Naive thymus-derived CD4-positive, alpha-beta T cell (primary cell): ENCODE measurements around the gene ZNF275. TPM values are rescaled to one million over a fixed set of nuclear protein-coding genes. Genes with fewer than 3 reads are reported as not detected.

Experiments used
- ATAC-seq: fragments of 150-1000 bp; cut with Tn5 transposase; 2 replicates; pipeline ENCODE4 v1.10.0; 2021; ENCODE audit warnings: mild to moderate bottlenecking, moderate library complexity
- CTCF ChIA-PET: fragments of 350-600 bp; sonication (Branson Sonifier 250); formaldehyde crosslinking; loops from one replicate; lab custom pipeline; 2021; ENCODE audit warnings: antibody characterized with exemption; lab: Charles Lee
- POLR2A ChIA-PET: fragments of 350-600 bp; sonication (Branson Sonifier 250); formaldehyde crosslinking; loops from one replicate; lab custom pipeline; 2021; ENCODE audit warnings: antibody characterized with exemption, inconsistent platforms; lab: Charles Lee
- DNase-seq, 9 donors: peaks; one replicate each; pipeline versions ENCODE4 v3.0.0 to v3.0.0-alpha.2; 2020 to 2022; ENCODE audit warnings: mixed read lengths in 1 of 9
- H3K27ac ChIP-seq: one replicate; pipeline ENCODE4 v1.7.0; 2013; ENCODE audit warnings: mild to moderate bottlenecking, low read depth, low read length, moderate library complexity
- H3K27me3 ChIP-seq, 2 donors: one replicate each; pipeline ENCODE4 v1.7.0; 2013; ENCODE audit warnings: low read length in 2 of 2, mild to moderate bottlenecking in 2 of 2, moderate library complexity in 2 of 2; ENCODE audit not compliant: control insufficient read depth in 2 of 2, insufficient read depth in 2 of 2
- H3K36me3 ChIP-seq, 3 experiments: 1 replicate in 2 of 3; 2 replicates in 1 of 3; pipeline ENCODE4 v1.7.0; 2013; ENCODE audit warnings: low read length in 3 of 3, mild to moderate bottlenecking in 3 of 3, moderate library complexity in 1 of 3; ENCODE audit not compliant: insufficient read depth in 3 of 3, control insufficient read depth in 2 of 3
- H3K4me1 ChIP-seq, 2 donors: one replicate each; pipeline ENCODE4 v1.7.0; 2013; ENCODE audit warnings: low read length in 2 of 2, mild to moderate bottlenecking in 2 of 2, moderate library complexity in 1 of 2; ENCODE audit not compliant: control insufficient read depth in 2 of 2, insufficient read depth in 2 of 2
- H3K4me3 ChIP-seq: 2 replicates; pipeline ENCODE4 v1.7.0; 2013; ENCODE audit warnings: mild to moderate bottlenecking, low read length
- H3K9me3 ChIP-seq, 3 experiments: 1 replicate in 2 of 3; 2 replicates in 1 of 3; pipeline ENCODE4 v1.7.0; 2013; ENCODE audit warnings: low read length in 3 of 3; ENCODE audit not compliant: control insufficient read depth in 2 of 3
- H3K27ac Mint-ChIP-seq, 9 donors: one replicate each; pipeline ENCODE4 v1.8.0; 2020 to 2022; ENCODE audit warnings: mixed read lengths in 9 of 9, mild to moderate bottlenecking in 8 of 9, moderate library complexity in 5 of 9, inconsistent platforms in 2 of 9
- H3K27me3 Mint-ChIP-seq, 5 donors: one replicate each; pipeline ENCODE4 v1.8.0; 2021 to 2022; ENCODE audit warnings: mixed read lengths in 5 of 5, mild to moderate bottlenecking in 1 of 5
- H3K36me3 Mint-ChIP-seq, 5 donors: one replicate each; pipeline ENCODE4 v1.8.0; 2020 to 2022; ENCODE audit warnings: mixed read lengths in 5 of 5, mild to moderate bottlenecking in 3 of 5, inconsistent platforms in 1 of 5
- H3K4me1 Mint-ChIP-seq, 7 donors: one replicate each; pipeline ENCODE4 v1.8.0; 2020 to 2022; ENCODE audit warnings: mixed read lengths in 7 of 7, mild to moderate bottlenecking in 3 of 7, inconsistent platforms in 1 of 7
- H3K4me3 Mint-ChIP-seq, 10 donors: one replicate each; pipeline ENCODE4 v1.8.0; 2020 to 2022; ENCODE audit warnings: mild to moderate bottlenecking in 10 of 10, mixed read lengths in 10 of 10, moderate library complexity in 6 of 10, inconsistent platforms in 2 of 10
- H3K9me3 Mint-ChIP-seq, 11 donors: one replicate each; pipeline ENCODE4 v1.8.0; 2020 to 2022; ENCODE audit warnings: mixed read lengths in 11 of 11, mild to moderate bottlenecking in 4 of 11, inconsistent platforms in 1 of 11, moderate library complexity in 1 of 11
- intact Hi-C, 2 donors: fragments of 100-400 bp; cut with micrococcal nuclease; formaldehyde crosslinking; loops; one replicate each; pipeline ENCODE4 v1.15.1; 2023
- polyA plus RNA-seq, 2 donors: library from polyadenylated mRNA; unstranded; fragments of 300-500 nt; fragmentation: Illumina TruSeq; gene quantifications; one replicate each; pipeline ENCODE4 v1.2.3, GENCODE V29; 2021
- total RNA-seq, 6 experiments: library from RNA in 5 of 6; stranded (reverse) in 5 of 6; gene quantifications; 1 replicate in 5 of 6; 2 replicates in 1 of 6; pipeline ENCODE4 v1.2.3 and lab custom pipeline; 2021 to 2026

ZNF275 gene
- total and polyA plus RNA-seq, 7 experiments from 2014 or later = 6.2 to 29.9 (median 18.4) TPM

DNA sequence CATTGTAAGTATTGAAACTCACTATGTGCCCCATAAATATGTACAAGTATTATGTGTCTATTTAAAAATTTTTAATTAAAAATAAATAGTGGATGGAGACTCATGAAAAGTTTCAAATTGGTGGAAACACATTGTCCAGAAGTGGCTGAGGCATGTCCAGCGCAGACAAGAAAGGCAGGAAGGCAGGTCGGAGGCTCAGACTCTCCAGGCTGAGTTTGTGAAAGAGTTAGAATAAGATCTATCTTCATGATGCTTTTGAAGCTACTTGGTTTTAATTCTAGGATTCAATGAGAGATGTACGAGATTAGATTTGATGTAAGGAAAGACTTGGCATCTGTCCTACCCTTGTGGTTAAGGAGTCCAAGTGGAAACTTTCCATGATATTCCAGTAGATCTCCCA lies 32.2 kb upstream of the ZNF275 start:
- Mint-ChIP-seq H3K27ac (no peak overlapping the region), H3K4me1 (peaks cover 0 to 6% (median 4%) of the 10 kb centered on the region in 7 donors), H3K4me3 (no peak overlapping the region), H3K27me3 (peaks cover 0 to 65% (median 13%) of the 10 kb centered on the region in 5 donors), H3K9me3 (peaks cover 0 to 3% (median 0%) of the 10 kb centered on the region in 11 donors), H3K36me3 (peaks cover 0 to 3% (median 0%) of the 10 kb centered on the region in 5 donors)
- no peak overlapping the region for H3K4me3 ChIP-seq
- ChIA-PET POLR2A (no interaction called here), CTCF (no interaction called here)
- no peak overlapping the region for H3K27ac ChIP-seq
- H3K9me3 ChIP-seq = no peaks in the 10 kb centered on the region
- DNase-seq = no peak
- no peaks in the 10 kb centered on the region for H3K27me3 ChIP-seq
- no peaks in the 10 kb centered on the region for H3K4me1 ChIP-seq
- no peaks in the 10 kb centered on the region for H3K36me3 ChIP-seq
- intact Hi-C loops = no loop called here
- no peak for ATAC-seq

DNA sequence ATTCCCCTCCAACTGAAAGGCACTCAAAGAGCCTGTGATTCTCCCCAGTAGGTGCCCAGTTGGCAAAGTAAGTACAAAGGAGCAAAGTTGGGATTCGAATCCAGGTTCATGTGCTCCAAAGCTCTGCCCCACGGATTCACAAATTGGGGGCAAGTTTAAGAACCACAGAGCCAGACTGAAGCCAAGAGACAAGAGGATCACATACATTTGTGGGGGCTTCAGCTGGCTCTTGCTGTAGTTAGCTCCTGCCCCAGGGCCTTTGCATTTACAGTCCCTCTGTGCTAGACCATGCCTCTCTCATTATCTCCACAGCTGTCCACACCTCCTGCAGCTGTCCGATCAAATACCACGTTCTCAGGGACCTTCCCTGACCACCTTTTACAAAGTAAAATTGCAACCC lies 31.2 kb upstream of the ZNF275 start:
- Histone ChIP-seq H3K4me1 (no peaks in the 10 kb centered on the region), H3K36me3 (no peaks in the 10 kb centered on the region), H3K4me3 (no peak overlapping the region), H3K27ac (no peak overlapping the region), H3K27me3 (no peaks in the 10 kb centered on the region), H3K9me3 (no peaks in the 10 kb centered on the region)
- Mint-ChIP-seq H3K36me3 (peaks cover 0 to 3% (median 0%) of the 10 kb centered on the region in 5 donors), H3K4me1 (peaks cover 0 to 6% (median 4%) of the 10 kb centered on the region in 7 donors), H3K27me3 (peaks cover 0 to 61% (median 13%) of the 10 kb centered on the region in 5 donors), H3K27ac (no peak overlapping the region), H3K4me3 (no peak overlapping the region), H3K9me3 (peaks cover 0 to 3% (median 0%) of the 10 kb centered on the region in 11 donors)
- ATAC-seq (no peak), DNase-seq (no peak)
- intact Hi-C loops = no loop called here
- CTCF ChIA-PET = no interaction called here
- POLR2A ChIA-PET = no interaction called here

DNA sequence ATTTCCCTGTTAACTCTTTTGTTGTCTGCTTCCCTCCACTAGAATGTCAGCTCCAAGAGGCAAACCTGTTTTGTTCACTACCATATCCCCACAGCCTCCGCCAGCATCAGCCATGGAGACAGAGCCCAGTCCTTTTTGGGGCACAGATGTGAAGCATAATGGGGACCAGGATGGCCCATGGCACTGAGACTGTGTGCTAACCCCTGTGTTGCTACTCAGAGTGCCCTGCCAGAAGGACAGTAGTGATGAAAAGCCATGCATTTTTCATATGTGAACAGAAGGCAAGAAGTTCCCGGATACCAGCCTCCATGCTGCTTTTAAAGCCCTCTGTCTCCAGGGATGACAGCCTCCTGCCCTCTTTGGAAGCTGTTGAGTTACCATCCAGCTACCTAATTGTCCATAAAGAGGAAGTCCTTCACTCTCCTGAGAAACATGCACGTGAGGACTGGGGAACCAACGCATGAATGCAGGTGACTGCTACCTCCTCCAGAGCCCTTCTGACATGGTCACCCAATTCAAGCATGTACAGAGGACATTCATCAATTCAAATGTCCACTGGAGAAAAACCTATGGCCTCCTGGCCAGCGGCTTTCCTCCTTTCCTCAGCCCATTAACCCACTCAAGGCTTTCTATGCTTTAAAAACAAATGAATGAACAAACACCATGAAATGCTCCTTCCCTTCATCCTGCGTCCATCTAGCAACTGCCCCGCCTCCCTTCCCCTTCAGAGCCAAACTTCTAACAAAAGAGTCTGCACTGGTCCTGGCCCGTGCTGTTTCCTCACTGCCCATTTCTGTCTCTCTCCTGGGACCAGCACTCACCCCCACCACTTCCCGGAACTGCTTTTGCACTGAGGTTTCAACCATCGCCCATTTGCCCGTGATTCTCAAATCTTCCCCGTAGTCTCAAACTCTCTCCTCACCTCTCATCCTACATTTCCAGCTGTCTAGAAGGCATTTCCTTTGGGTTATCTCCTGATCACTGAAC lies 30.4 kb upstream of the ZNF275 start:
- Mint-ChIP-seq H3K9me3 (peaks cover 0 to 3% (median 0%) of the 10 kb centered on the region in 11 donors), H3K4me3 (peak overlapping the region in 1 of 10 donors; percentile 34), H3K4me1 (peaks cover 0 to 6% (median 4%) of the 10 kb centered on the region in 7 donors), H3K27ac (peak overlapping the region in 1 of 9 donors; percentile 16), H3K27me3 (peaks cover 0 to 56% (median 13%) of the 10 kb centered on the region in 5 donors), H3K36me3 (peaks cover 0 to 3% (median 0%) of the 10 kb centered on the region in 5 donors)
- Histone ChIP-seq H3K27ac (no peak overlapping the region), H3K36me3 (no peaks in the 10 kb centered on the region), H3K4me3 (no peak overlapping the region), H3K9me3 (no peaks in the 10 kb centered on the region), H3K27me3 (no peaks in the 10 kb centered on the region), H3K4me1 (no peaks in the 10 kb centered on the region)
- intact Hi-C loops = no loop called here
- ChIA-PET POLR2A (no interaction called here), CTCF (no interaction called here)
- ATAC-seq (no peak), DNase-seq (no peak)

DNA sequence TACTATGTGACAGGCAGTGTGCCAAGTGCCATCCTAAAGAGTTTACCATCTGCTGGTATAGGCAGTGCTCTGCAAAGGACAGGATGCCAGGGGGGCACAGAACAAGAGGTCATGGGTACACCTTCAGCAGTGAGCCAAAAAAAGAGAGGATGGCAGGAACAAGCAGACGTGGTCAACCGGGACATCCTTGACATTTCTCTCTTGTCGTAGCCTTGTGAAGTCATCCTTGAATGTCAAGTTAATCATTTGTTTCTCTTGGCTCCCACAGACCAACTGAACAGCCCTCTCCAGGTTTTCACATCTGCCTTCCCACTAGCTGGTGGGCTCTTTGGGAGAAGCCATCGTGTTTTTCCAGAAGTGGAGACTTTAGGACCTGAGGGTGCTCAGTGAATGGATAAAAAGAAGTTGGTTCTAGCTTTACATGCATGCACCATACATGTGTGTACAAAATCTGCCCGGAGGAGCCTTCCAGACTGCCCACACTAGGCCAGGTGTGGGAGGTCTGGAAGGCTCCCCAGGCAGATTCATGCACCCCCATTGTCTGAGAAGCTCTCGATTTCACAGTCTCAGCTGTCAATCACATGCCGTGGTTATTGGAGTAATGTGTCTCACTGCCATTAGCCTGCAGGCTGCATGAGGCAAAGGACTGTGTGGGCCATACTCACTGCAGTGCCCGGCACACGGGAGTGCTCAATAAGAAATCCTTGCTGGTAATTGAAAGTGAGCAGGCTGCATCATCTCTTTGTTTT lies 28.8 kb upstream of the ZNF275 start:
- Histone ChIP-seq H3K4me1 (no peaks in the 10 kb centered on the region), H3K27me3 (no peaks in the 10 kb centered on the region), H3K36me3 (no peaks in the 10 kb centered on the region), H3K27ac (no peak overlapping the region), H3K9me3 (no peaks in the 10 kb centered on the region), H3K4me3 (no peak overlapping the region)
- Mint-ChIP-seq H3K27me3 (peaks cover 0 to 45% (median 13%) of the 10 kb centered on the region in 5 donors), H3K36me3 (peaks cover 0 to 3% (median 0%) of the 10 kb centered on the region in 5 donors), H3K9me3 (peaks cover 0 to 1% (median 0%) of the 10 kb centered on the region in 11 donors), H3K4me1 (peaks cover 0 to 6% (median 4%) of the 10 kb centered on the region in 7 donors), H3K4me3 (no peak overlapping the region), H3K27ac (no peak overlapping the region)
- DNase-seq (no peak), ATAC-seq (no peak)
- intact Hi-C loops = no loop called here
- ChIA-PET POLR2A (no interaction called here), CTCF (interaction anchor here (0.6 kb wide), 1 partner anchor 504 kb away, joined by 4 read pairs; no protein-coding TSS in a partner anchor)

DNA sequence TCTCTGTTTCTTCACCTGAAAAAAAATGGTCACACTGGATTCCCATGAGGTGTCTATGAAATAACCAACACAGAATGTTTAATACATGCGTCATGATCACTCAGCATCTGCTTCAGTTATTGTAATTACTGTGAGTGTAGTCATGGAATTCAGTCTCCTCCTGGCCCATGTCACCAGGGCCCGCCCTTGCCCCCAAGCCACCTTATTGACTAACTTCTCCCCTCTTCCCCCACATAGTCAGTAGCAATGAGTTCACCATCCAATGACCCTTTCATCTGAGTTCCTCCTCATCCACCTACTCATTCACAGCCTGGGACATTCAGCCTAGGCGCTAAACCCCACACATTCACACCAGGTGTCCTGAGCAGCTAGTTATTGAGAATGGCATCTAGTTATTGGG lies 28.0 kb upstream of the ZNF275 start:
- H3K9me3 ChIP-seq = no peaks in the 10 kb centered on the region
- ChIA-PET POLR2A (no interaction called here), CTCF (interaction anchor here (0.6 kb wide), 1 partner anchor 504 kb away, joined by 4 read pairs; no protein-coding TSS in a partner anchor)
- ATAC-seq (no peak), DNase-seq (no peak)
- H3K27ac ChIP-seq = no peak overlapping the region
- H3K27me3 Mint-ChIP-seq = peaks cover 0 to 37% (median 13%) of the 10 kb centered on the region in 5 donors
- no peaks in the 10 kb centered on the region for H3K36me3 ChIP-seq
- no peaks in the 10 kb centered on the region for H3K27me3 ChIP-seq
- no peaks in the 10 kb centered on the region for H3K4me1 ChIP-seq
- intact Hi-C loops = no loop called here
- peaks cover 0 to 3% (median 0%) of the 10 kb centered on the region in 5 donors for H3K36me3 Mint-ChIP-seq
- H3K4me3 ChIP-seq = no peak overlapping the region
- peaks cover 0 to 1% (median 0%) of the 10 kb centered on the region in 11 donors for H3K9me3 Mint-ChIP-seq
- H3K4me3 Mint-ChIP-seq = no peak overlapping the region
- peaks cover 0 to 6% (median 4%) of the 10 kb centered on the region in 7 donors for H3K4me1 Mint-ChIP-seq
- no peak overlapping the region for H3K27ac Mint-ChIP-seq

DNA sequence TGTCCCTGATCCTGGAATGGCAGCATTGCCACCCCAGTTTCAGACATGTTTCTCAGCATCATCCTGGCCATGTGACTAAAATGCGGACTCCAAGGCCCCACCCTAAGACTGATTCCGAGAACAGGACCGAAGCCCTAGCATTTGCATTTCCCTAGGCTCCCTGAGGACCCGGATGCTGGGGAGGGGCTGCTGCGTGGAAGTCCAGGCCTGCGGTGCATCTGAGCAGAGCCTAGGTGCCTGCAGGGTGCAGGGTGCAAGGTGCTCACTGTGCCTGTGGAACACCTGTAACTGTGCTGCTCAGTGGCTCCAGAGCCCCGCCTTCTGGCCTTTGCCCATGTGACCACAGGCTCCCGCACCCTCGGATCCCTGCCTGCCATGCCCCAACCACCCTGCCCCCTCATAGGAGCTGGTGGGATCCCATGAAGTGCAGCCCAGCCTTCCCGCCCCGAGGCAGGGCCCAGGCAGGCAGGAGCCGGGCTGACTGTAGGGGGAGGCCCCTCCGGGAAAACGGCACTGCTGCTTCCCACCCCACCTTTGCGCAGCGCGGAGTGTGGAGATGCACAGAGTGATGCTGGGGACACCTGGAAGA lies 27.3 kb upstream of the ZNF275 start:
- DNase-seq (no peak), ATAC-seq (no peak)
- ChIA-PET POLR2A (no interaction called here), CTCF (no interaction called here)
- Mint-ChIP-seq H3K4me3 (no peak overlapping the region), H3K27me3 (peaks cover 0 to 32% (median 13%) of the 10 kb centered on the region in 5 donors), H3K27ac (no peak overlapping the region), H3K4me1 (peaks cover 0 to 6% (median 4%) of the 10 kb centered on the region in 7 donors), H3K9me3 (no peaks in the 10 kb centered on the region), H3K36me3 (peaks cover 0 to 3% (median 0%) of the 10 kb centered on the region in 5 donors)
- Histone ChIP-seq H3K27me3 (no peaks in the 10 kb centered on the region), H3K4me3 (no peak overlapping the region), H3K36me3 (no peaks in the 10 kb centered on the region), H3K9me3 (no peaks in the 10 kb centered on the region), H3K27ac (no peak overlapping the region), H3K4me1 (no peaks in the 10 kb centered on the region)
- intact Hi-C loops = no loop called here
